GM20431 (cell line): ENCODE data around the gene DDX39A.
"Not testable (repeated sequence)": the region's sequence is repeated elsewhere in the genome, so short reads cannot be mapped to it uniquely, and the experiment has no call there.

Experiments used
- in situ Hi-C: fragments of 300-500 bp; cut with MseI, MboI; formaldehyde crosslinking; loops from one replicate; pipeline ENCODE4 v1.15.0; 2020; ENCODE audit warnings: low sequenced_read_pairs; ENCODE audit not compliant: unreplicated experiment

The DDX39A gene

DNA sequence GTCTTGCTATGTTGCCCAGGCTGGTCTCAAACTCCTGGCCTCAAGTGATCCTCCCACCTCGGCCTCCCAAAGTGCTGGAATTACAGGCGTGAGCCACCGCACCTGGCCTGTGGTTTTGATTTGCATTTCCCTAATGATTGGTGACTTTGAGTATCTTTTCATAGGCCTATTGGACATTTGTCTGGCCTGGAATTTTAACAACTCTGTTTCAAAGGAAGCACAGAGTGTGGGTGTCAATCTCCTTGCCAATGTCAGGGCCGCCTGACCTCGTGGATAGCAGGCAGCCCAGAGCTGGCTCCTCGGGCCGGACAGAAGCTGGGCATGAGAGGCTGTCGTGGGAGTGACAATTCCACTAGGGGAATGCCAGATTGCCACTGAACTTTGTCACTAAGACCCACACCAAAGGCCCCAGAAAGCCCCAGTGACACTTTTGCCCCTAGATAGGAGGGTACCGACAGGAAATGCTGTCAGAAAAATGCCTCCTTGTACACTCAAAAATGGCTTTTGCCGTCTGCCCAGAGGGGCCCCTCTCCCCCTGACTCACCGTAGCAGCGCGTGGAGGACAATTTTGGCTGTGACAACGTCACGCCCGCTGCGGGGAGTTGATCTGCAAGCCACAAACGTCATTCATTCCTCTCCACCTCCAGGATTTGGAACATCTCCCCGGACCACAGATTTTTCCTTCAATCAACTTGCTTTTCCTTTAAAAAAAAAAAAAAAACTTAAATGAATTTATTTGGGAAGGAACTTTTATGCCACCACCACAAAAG, 49.6 kb downstream of the DDX39A start:
- in situ Hi-C loops, result no loop called here

DNA sequence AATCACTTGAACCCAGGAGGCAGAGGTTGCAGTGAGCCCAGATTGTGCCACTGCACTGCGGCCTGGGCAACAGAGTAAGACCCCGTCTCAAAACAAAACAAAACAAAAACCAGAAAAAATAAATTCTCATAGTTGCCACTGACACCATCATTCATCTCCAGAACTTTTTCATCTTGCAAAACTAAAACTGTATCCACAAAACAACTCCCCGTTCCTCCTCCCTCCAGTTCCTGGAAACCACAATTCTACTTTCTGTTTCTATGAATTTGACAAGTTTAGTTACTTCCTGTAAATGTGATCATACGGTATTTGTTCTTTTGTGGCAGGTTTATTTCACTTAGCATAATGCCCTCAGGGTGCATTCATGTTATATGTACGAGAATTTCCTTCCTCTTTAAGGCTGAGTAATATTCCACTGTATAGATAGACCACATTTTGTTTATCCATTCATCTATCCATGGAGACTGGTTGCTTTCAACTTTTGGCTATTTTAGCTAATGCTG, 51.1 kb downstream of the DDX39A start:
- in situ Hi-C loops, result no loop called here

DNA sequence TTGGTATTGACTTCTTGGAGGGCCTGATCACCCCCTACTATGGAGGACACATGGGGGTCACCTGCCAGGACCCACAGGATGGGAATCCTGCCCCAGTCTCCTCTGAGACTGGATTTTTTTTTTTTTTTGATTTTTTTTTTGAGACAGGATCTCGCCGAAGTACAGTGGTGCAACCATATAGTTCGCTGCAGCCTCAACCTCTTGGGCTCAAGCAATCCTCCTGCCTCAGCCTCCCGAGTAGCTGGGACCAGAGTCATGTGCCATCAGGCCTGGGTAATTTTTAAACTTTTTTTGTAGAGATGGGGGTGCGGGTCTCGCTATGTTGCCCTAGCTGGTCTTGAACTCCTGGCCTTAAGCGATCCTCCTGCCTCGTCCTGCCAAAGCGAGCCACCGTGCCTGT, 52.1 kb downstream of the DDX39A start:
- in situ Hi-C loops, result no loop called here

DNA sequence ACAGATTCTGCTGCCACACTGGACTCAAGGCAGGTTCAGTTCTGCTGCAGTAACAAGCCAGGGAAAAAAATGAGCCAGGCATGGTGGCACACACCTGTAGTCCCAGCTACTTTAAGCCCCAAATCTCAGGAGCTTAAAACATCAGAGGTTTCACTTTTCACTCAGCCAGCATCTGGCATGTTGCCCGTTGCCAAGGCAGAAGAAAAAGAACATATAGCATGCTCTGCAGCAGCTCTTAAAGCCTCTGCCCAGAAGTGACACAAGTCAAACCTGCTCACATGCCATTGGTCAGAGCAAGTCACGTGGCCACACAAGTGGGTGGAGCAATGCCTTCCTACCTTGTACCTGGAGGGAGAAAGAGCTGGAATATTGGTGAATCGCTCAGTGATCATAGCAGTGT, 52.6 kb downstream of the DDX39A start:
- in situ Hi-C loops, result no loop called here

DNA sequence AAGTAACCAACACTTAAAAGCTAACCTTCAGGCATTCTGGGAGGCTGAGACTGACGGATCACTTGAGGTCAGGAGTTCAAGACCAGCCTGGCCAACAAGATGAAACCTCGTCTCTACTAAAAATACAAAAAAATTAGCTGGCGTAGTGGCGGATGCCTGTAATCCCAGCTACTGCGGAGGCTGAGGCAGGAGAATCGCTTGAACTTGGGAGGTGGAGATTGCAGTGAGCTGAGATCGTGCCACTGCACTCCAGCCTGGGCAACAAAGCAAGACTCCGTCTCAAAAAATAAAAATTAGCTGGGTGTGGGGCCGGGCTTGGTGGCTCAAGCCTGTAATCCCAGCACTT, 55.1 kb downstream of the DDX39A start:
- in situ Hi-C loops, result not testable (repeated sequence)

DNA sequence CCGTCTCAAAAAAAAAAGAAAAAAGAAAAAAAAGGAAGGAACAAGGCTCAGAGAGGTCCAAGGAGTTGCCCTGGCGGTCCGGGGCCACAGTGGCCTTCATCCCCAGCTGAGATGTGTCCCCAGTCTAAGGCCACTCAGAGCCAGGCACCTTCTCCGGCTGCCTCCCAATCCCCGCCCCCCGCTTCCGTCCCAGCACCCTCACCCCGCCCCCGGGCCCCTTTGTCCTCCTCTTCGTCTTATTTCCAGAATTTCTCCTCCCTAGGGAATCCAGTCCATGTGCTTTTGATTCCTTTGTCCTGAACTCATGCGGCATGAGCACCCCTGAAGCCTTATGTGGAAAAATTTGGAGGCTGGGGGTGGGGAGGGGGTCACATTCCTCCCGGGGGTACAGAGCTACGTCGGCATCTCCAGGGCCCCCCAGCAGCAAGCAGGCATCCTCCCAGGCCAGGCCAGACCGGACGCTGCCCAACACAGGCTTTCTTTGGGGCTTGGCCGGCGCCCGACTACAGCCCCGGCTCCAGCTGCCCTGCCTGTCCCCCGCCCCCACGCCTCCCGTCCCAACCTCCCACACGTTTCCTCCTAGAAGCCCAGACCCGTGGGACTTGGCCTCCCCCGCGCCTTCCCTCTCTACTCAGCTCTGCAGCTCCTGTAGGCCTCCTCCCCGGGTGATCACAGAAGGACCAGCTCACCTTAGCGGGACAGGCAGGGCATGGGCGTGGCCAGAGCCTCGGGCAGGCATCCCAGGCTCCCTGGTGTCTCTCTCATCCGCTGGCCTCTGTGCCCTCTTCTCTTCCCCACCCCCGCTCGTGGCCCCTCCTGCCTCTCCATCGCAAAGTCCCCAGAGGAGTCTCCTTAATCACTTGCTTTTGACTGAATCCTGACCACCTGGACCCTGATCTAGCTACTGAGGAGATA, 55.7 kb downstream of the DDX39A start:
- in situ Hi-C loops, result no loop called here

DNA sequence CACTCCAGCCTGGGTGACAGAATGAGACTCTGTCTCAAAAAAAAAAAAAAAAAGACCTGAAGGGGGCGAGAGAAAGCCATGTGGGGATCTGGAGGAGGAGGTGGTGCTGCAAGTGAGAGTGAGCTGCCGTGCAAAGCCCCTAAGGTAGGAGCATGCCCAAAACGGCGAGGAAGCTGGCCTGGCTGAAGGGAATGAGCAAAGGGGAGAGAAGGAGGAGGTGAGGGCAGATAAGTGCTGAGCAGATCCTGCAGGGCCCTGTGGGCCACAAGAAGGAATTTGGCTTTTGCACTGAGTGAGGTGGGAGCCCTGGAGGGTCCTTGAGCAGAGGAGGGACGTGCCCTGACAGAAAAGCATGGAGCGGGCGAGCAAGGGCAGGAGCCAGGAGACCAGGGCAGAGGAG, 57.3 kb downstream of the DDX39A start:
- in situ Hi-C loops, result no loop called here
